Kidney epithelial cell (primary cell): ENCODE data around the gene PMAIP1. TPM values are rescaled to one million over a fixed set of nuclear protein-coding genes. Genes with fewer than 3 reads are reported as not detected.
"Not testable (repeated sequence)": the region's sequence is repeated elsewhere in the genome, so short reads cannot be mapped to it uniquely, and the experiment has no call there.

Experiments used
- DNase-seq: peaks from one replicate; pipeline ENCODE4 v3.0.0-alpha.2; 2010; ENCODE audit warnings: low read depth
- H3K27me3 ChIP-seq: 2 replicates; pipeline ENCODE4 v1.6.0; 2011; ENCODE audit warnings: low read length; ENCODE audit not compliant: control insufficient read depth, insufficient read depth
- H3K36me3 ChIP-seq: 2 replicates; pipeline ENCODE4 v1.5.1; 2011; ENCODE audit warnings: low read length; ENCODE audit not compliant: control insufficient read depth, insufficient read depth
- H3K4me3 ChIP-seq: 2 replicates; pipeline ENCODE4 v1.5.1; 2011; ENCODE audit warnings: low read depth, mild to moderate bottlenecking, control low read depth, low read length
- total RNA-seq: library from RNA; depleted of rRNA; stranded (reverse); fragments of >200 nt; gene quantifications from 2 replicates; pipeline ENCODE4 v1.2.3, GENCODE V29; 2015
- TF ChIP-seq, protein P1 (sequence below): IDR thresholded peaks from 2 replicates; pipeline ENCODE4 v1.5.1; 2011; ENCODE audit warnings: mild to moderate bottlenecking, moderate library complexity, low read length, control low read depth, inconsistent platforms; ENCODE audit not compliant: insufficient read depth, poor library complexity, severe bottlenecking

PMAIP1 gene
- total RNA-seq: 65.2 and 73.9 TPM in 2 replicates

GRCh38 chr18:59899298-59900221, at the start of gene PMAIP1:
PMAIP1 (plus strand) TSS chr18:59899996; CDS start chr18:59900178, 182 bp downstream.
- H3K36me3 ChIP-seq: no peaks in the 10 kb centered on the region
- peak within 1 kb of the TSS; percentile 64 for H3K4me3 ChIP-seq
- no peak for DNase-seq
- TF ChIP-seq, protein P1, sequence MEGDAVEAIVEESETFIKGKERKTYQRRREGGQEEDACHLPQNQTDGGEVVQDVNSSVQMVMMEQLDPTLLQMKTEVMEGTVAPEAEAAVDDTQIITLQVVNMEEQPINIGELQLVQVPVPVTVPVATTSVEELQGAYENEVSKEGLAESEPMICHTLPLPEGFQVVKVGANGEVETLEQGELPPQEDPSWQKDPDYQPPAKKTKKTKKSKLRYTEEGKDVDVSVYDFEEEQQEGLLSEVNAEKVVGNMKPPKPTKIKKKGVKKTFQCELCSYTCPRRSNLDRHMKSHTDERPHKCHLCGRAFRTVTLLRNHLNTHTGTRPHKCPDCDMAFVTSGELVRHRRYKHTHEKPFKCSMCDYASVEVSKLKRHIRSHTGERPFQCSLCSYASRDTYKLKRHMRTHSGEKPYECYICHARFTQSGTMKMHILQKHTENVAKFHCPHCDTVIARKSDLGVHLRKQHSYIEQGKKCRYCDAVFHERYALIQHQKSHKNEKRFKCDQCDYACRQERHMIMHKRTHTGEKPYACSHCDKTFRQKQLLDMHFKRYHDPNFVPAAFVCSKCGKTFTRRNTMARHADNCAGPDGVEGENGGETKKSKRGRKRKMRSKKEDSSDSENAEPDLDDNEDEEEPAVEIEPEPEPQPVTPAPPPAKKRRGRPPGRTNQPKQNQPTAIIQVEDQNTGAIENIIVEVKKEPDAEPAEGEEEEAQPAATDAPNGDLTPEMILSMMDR: no peak
- no peaks in the 10 kb centered on the region for H3K27me3 ChIP-seq

DNA sequence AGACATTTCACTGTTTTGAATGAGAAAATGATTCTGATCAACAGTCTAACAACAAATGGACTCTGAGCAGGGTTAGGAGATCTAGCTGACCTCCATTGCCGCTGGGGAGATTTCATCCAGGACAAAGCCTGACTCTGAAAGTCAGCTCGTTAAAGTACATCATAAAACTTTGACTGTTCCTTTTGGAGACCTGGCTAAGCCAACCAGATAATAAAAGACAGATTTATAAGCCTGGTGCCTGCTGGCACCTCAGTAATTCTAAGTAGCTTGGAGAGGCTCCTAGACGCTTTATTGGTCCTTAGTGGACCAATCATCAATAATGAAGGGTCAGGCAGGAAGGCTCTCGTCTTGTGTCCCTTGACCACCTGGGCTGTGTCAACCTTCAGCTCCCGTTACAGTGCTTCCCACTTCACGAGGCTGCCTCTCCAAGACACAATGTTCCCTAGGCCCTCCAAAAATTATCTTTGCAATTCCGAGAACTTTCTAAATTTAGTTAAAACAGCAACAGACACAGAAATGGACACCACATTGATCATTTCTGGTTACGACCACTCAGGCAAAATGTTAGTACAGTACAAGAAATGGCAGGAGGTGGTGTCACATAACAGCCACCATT, 47.9 kb upstream of the PMAIP1 start:
- TF ChIP-seq, protein P1: no peak
- Histone ChIP-seq H3K4me3 (no peak overlapping the region), H3K27me3 (no peaks in the 10 kb centered on the region), H3K36me3 (no peaks in the 10 kb centered on the region)
- no peak for DNase-seq

DNA sequence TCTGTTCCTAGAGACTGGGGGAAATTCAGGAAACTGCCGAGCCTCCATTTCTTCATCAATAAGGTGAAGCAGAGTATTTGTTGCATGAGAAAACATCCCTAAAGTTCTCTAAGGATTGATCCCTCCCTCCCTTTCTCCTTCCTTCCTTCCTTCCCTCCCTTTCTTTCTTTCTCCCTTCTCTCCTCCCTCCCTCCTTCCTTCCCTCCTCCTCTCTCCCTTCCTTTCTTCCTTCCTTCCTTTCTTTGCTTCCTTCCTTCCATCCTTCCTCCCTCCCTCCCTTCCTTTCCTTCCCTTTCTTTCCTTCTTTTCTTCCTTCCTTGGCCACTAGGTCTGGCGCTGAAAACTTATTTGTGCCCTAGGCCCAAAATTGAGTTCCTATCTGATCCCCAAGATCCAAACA, 47.2 kb upstream of the PMAIP1 start:
- no peak overlapping the region for H3K4me3 ChIP-seq
- no peaks in the 10 kb centered on the region for H3K36me3 ChIP-seq
- DNase-seq: no peak
- TF ChIP-seq, protein P1: no peak
- H3K27me3 ChIP-seq: no peaks in the 10 kb centered on the region

DNA sequence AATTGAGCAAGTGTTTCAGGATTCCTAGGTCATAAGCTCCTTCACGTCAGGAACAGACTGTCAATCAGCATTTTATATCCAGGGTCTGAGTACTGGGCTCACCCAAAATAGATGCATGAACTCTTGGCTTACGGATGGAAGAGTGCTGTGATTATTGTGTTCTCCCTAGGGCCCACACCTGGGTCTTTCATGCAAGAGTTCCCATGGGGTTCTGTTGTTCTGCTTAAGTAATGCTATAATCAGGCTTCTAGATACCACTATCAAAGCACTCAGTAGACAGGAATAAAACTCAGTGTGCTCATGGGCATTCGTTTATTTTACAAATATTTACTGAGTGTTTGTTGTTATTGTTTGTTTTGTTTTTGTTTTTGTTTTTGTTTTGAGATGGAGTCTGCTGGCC, 46.4 kb upstream of the PMAIP1 start:
- TF ChIP-seq, protein P1: no peak
- Histone ChIP-seq H3K4me3 (no peak overlapping the region), H3K27me3 (no peaks in the 10 kb centered on the region), H3K36me3 (no peaks in the 10 kb centered on the region)
- DNase-seq: no peak

- not testable (repeated sequence) for DNase-seq, H3K36me3 ChIP-seq, H3K27me3 ChIP-seq, H3K4me3 ChIP-seq
Observed at GRCh38 chr18:59853988-59854387, 45.8 kb upstream of the PMAIP1 start.

GRCh38 chr18:59861009-59861408, 38.8 kb upstream of the PMAIP1 start:
- Histone ChIP-seq H3K27me3 (no peaks in the 10 kb centered on the region), H3K36me3 (no peaks in the 10 kb centered on the region), H3K4me3 (no peak overlapping the region)
- TF ChIP-seq, protein P1: no peak
- DNase-seq: no peak
